Left renal pelvis (tissue), 4 donors: Measurements from ENCODE around the gene RRP1. TPM values are rescaled to one million over a fixed set of nuclear protein-coding genes. Genes with fewer than 3 reads are reported as not detected.

Source experiments
- DNase-seq, 4 donors: peaks; one replicate each; pipeline ENCODE4 v3.0.0-alpha.2; 2013; ENCODE audit warnings: low read depth in 4 of 4, low spot score in 3 of 4
- polyA plus RNA-seq, 4 donors: library from polyadenylated mRNA; unstranded; fragments of 120-200 nt; gene quantifications; one replicate each; pipeline ENCODE4 v1.2.1, GENCODE V29; 2013; ENCODE audit not compliant: insufficient read length in 4 of 4

Gene RRP1
- polyA plus RNA-seq, 4 donors, result 23.4 to 35.9 (median 28.6) TPM

- no peak for DNase-seq
Measured at GRCh38 chr21:43774163-43774562, 15.2 kb upstream of the RRP1 start.

GRCh38 chr21:43775190-43775589, 14.2 kb upstream of the RRP1 start:
- no peak for DNase-seq

GRCh38 chr21:43775795-43776430, 13.5 kb upstream of the RRP1 start, which contains the start of gene CSTB:
CSTB (minus strand) TSS chr21:43776308; CDS start chr21:43776269, 39 bp downstream.
- DNase-seq, result peak in 2 of 4 donors; percentile 46 to 49

- no peak for DNase-seq
Measured at GRCh38 chr21:43777953-43778352, 11.4 kb upstream of the RRP1 start.

- DNase-seq, result no peak
Measured at GRCh38 chr21:43778469-43779335, 10.7 kb upstream of the RRP1 start.

- DNase-seq, result no peak
Measured at GRCh38 chr21:43779660-43780059, 9.7 kb upstream of the RRP1 start.

- DNase-seq, result no peak
Measured at GRCh38 chr21:43781846-43782245, 7.5 kb upstream of the RRP1 start.

GRCh38 chr21:43782431-43783097, 6.8 kb upstream of the RRP1 start:
- DNase-seq, result no peak

GRCh38 chr21:43783098-43783700, 6.2 kb upstream of the RRP1 start:
- DNase-seq, result no peak

- no peak for DNase-seq
Measured at GRCh38 chr21:43785134-43785533, 4.2 kb upstream of the RRP1 start.

GRCh38 chr21:43786300-43786806, 3.0 kb upstream of the RRP1 start:
- DNase-seq, result no peak

GRCh38 chr21:43786807-43787440, 2.5 kb upstream of the RRP1 start:
- no peak for DNase-seq

GRCh38 chr21:43790010-43790524, 690 bp downstream of the RRP1 start:
- no peak for DNase-seq

- no peak for DNase-seq
Measured at GRCh38 chr21:43792406-43792805, 3.0 kb downstream of the RRP1 start.

- DNase-seq, result no peak
Measured at GRCh38 chr21:43793243-43793642, 3.9 kb downstream of the RRP1 start.

- DNase-seq, result no peak
Measured at GRCh38 chr21:43794311-43794710, 4.9 kb downstream of the RRP1 start.

GRCh38 chr21:43794857-43795256, 5.5 kb downstream of the RRP1 start:
- no peak for DNase-seq

GRCh38 chr21:43797415-43797814, 8.0 kb downstream of the RRP1 start:
- no peak for DNase-seq

- DNase-seq, result no peak
Measured at GRCh38 chr21:43797925-43798715, 8.7 kb downstream of the RRP1 start.
